ENCODE data around the gene BICC1. TPM values are rescaled to one million over a fixed set of nuclear protein-coding genes. Genes with fewer than 3 reads are reported as not detected.

The BICC1 gene
- total and polyA plus RNA-seq, 2 of the 4 experiments (the other 2 are of a cell fraction), result 5.7 to 42.5 TPM

GRCh38 chr10:58546137-58546536, 33.5 kb downstream of the BICC1 start:
- Histone ChIP-seq H2BK120ac (ENCODE audit: low read depth, low read length) (no peak overlapping the region), H4K8ac (ENCODE audit: low read depth in 2 of 2, low read length in 2 of 2) (no peak overlapping the region), H3K14ac (replicated peaks; ENCODE audit: low read depth, low read length) (no peak overlapping the region), H2AFZ (replicated peaks; ENCODE audit: low read length, poor library complexity) (no peak overlapping the region), H3K79me1 (ENCODE audit: low read depth in 1 of 2, low read length in 2 of 2) (peaks cover 39 to 45% of the 10 kb centered on the region in 2 experiments), H3K27me3 (ENCODE audit: control insufficient read depth, insufficient read depth, low read length) (no peaks in the 10 kb centered on the region), H4K5ac (ENCODE audit: low read depth, low read length) (no peak overlapping the region), H3K23ac (ENCODE audit: low read depth, low read length) (no peak overlapping the region), H4K91ac (ENCODE audit: insufficient read depth, low read depth, low read length) (no peak overlapping the region), H3K18ac (ENCODE audit: low read depth, low read length) (no peak overlapping the region), H3K4ac (ENCODE audit: low read depth, low read length) (no peak overlapping the region), H3K4me3 (ENCODE audit: insufficient read depth, low read depth, low read length) (no peak overlapping the region), H3K9me3 (ENCODE audit: control insufficient read depth, insufficient read depth, low read length) (no peaks in the 10 kb centered on the region), H3K9me1 (ENCODE audit: insufficient read depth, low read length) (peaks cover 8% of the 10 kb centered on the region), H3K56ac (ENCODE audit: extremely low read depth, insufficient read depth, low read length) (no peak overlapping the region), H2AK5ac (ENCODE audit: low read depth, low read length) (no peak overlapping the region), H3K9ac (ENCODE audit: low read depth, low read length) (no peak overlapping the region), H3K4me2 (ENCODE audit: low read depth, low read length) (no peak overlapping the region), H2BK15ac (ENCODE audit: low read depth, low read length) (no peak overlapping the region), H2BK20ac (ENCODE audit: low read depth, low read length) (no peak overlapping the region), H2AK9ac (replicated peaks; ENCODE audit: low read depth, low read length, poor library complexity) (no peak overlapping the region), H3K27ac (ENCODE audit: insufficient read depth, low read length) (no peak overlapping the region), H3K4me1 (ENCODE audit: control insufficient read depth, insufficient read depth, low read length) (0 out of 2 replicates have a peak, but pooled peaks cover 3% of the 10 kb centered on the region), H4K20me1 (ENCODE audit: insufficient read depth, low read length) (peaks cover 25% of the 10 kb centered on the region), H2BK5ac (ENCODE audit: low read depth, low read length, poor library complexity, severe bottlenecking) (no peak overlapping the region), H3K36me3 (ENCODE audit: control insufficient read depth, insufficient read depth, low read length) (no peaks in the 10 kb centered on the region)
- CTCF ChIA-PET, result interaction anchor here (0.7 to 1.2 kb wide), 2 partner anchors 9 to 15 kb away, joined by 3 to 4 read pairs; no protein-coding TSS in a partner anchor
- no peak for TF ChIP-seq CTCF (conservative IDR thresholded peaks at IDR 0.05; ENCODE audit: low read depth, low read length)
- no peak for TF ChIP-seq MXI1 (IDR thresholded peaks at IDR 0.05; ENCODE audit: borderline replicate concordance, low read depth, low read length)
- no peak for TF ChIP-seq MAFK (IDR thresholded peaks at IDR 0.05; ENCODE audit: low read depth, low read length)
- no peak for TF ChIP-seq BHLHE40 (IDR thresholded peaks at IDR 0.05; ENCODE audit: low read depth, low read length)
- no peak for TF ChIP-seq RAD21 (IDR thresholded peaks at IDR 0.05; ENCODE audit: low read length)
- TF ChIP-seq CEBPB (IDR thresholded peaks at IDR 0.05; ENCODE audit: low read depth, low read length), result no peak
- no CpG with 5 or more reads among the region's 1 CpG for WGBS, 2 experiments (ENCODE audit: extremely low coverage in 2 of 2, insufficient read length in 1 of 2)
- POLR2A ChIA-PET (ENCODE audit: unreplicated experiment), result no interaction called here
- dilution Hi-C loops (cut with HindIII; ENCODE audit: low sequenced_read_pairs, unreplicated experiment) (no loop called here), in situ Hi-C loops (cut with MboI; ENCODE audit: low sequenced_read_pairs) (loop anchor here (25.0 kb wide), 2 partner anchors 666 to 1041 kb away; no protein-coding TSS in a partner anchor), intact Hi-C loops (cut with micrococcal nuclease) (no loop called here)
- no peak for ATAC-seq (ENCODE audit: low read depth)
- no TSS peak for BruUV-seq (replicated peaks)
- DNase-seq, result no peak

All from IMR-90 (cell line).